HS-5 (cell line): ENCODE results near the gene POMGNT1.
"Not testable (repeated sequence)": the region's sequence is repeated elsewhere in the genome, so short reads cannot be mapped to it uniquely, and the experiment has no call there.

Source experiments
- DNase-seq: peaks from one replicate; pipeline ENCODE4 v3.0.0-alpha.2; 2012; ENCODE audit warnings: low read depth

Gene POMGNT1

DNA sequence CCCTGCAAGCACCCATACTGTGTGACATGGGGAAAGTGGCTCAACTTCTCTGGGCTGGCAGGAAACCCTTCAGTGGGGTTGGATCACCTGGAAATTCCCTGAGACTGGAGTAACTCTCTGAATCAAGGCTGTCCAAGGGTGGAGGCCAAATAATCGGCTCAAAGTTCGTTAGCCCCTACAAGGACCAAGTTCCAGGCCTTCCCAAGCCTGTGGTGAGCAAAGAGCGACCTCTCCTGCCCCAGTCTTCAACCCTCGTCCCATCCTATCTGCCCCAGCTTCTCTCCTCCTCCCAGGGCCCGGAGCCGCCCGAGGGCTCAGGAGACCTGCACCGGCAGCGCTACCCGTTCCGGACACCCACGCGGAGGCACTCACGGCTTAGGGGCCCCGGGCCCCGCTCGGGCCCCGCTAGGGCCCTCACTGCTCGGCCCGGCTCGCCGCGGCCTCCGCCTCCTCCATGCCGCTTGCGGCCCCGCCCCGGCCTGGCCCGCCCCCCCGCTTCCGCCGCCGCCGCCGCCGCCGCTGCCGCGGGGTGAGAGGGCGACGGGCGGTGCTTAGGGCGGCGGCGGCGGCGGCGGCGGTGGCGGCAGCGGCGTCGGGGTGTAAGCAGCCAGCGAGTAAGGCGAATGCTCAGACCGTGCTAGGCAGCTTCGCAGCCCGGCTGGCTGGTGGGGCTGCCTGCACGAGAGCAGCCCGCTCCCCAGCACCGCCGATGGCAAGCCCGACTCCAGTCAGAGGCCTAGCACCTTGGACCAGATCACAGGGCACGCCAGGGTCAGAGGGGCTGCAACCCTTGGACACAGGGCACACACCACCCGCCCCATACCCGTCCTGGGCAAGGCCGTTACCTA is at the start of gene POMGNT1:
TSS of gene POMGNT1 (minus strand) at position 471 of the 848 bp plus-strand sequence. CDS start 613 bp downstream, outside the sequence.
- no peak for DNase-seq

- DNase-seq, result peak; percentile 95
Measured at GRCh38 chr1:46247436-46248121, 49.3 kb upstream of the POMGNT1 start, which contains the start of gene RAD54L. Gene RAD54L (plus strand): TSS chr1:46247763. CDS start chr1:46248406, 643 bp downstream.

DNA sequence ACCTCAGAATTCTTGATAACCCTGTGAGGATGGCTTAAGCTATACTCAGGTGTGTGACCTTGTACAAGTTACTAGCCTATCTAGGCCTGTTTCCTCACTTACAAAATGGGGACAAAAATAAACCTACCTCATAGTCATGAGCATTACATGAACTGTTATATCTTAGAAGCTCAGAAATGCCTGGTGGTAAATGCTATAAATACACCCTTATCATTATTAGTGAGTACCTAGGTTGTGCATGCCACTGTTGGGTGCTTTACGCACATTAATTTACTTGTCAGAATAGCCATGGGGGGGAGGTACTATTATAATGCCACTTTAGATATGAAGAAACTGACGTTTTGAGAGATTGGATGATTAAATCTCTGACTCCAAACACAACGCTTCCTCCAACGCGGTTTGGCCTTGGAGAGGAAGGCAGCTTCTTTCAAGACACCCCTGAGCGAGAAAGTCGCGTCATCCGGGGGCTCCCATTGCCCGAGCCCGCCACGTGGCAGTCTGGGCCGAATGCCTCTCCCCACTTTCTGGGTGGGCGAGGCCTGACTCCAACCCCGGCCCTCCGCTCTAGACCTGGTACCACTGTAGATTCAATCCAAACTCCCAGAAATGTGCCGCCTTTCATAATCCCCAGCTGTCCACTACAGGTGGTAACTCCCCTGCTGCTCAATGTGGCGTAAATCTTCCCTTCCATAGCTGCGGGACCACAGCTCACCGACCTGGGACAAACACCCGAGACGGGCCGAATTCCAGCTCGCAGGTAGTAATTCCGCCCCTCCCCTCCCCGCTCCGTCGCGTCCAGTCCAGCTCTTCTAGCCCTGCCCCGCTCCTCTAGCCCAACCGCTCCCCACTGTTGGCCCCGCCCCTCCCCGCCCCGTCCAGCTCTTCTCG is 48.6 kb upstream of the POMGNT1 start:
- no peak for DNase-seq

DNA sequence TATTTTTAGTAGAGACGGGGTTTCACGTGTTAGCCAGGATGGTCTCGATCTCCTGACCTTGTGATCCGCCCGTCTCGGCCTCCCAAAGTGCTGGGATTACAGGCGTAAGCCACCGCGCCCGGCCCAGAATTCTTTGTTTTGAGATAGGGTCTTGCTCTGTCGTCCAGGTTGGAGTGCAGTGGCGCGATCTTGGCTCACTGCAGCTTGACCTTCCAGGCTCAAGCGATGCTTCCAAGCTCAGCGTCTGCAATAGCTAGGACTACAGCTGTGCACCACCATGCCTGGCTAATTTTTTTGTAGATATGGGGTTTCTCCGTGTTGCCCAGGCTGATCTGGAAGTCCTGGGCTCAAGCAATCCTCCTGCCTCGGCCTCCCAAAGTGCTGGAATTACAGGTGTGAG is 47.9 kb upstream of the POMGNT1 start:
- DNase-seq, result not testable (repeated sequence)

DNA sequence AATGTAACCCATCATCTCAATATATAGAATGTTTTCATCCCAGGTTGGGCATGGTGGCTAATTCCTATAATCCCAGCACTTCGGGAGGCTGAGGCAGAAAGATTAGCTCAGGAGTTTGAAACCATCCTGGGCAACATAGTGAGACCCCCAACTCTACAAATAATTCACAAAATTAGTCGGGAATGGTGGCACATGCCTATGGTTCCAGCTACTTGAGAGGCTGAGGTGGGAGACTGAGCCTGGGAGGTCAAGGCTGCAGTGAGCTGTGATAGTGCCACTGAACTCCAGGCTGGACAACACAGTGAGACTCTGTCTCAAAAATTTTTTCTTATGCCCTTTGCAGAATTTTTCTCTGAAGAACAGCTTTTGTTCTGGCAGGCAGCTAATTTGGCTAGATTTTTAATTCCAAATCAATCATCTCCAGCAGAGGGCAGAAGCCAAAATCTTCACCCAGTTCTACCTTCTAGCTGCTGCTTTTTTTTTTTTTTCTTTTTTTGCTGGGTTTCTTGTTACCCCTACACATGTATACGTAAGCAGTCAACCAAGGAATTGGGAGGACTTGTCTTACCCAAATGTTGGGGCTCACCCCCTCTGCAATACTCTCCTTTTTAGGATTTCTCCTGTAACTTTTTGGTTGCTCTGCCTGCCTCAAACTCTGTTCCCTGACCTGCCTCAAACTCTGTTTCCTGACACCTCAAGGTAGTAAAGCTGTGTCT is 46.6 kb upstream of the POMGNT1 start:
- no peak for DNase-seq

- DNase-seq, result not testable (repeated sequence)
Measured at GRCh38 chr1:46243831-46244230, 45.6 kb upstream of the POMGNT1 start.

GRCh38 chr1:46242918-46243317 is 44.7 kb upstream of the POMGNT1 start:
- DNase-seq, result no peak

GRCh38 chr1:46241733-46242132 is 43.5 kb upstream of the POMGNT1 start:
- DNase-seq, result not testable (repeated sequence)

- DNase-seq, result not testable (repeated sequence)
Measured at GRCh38 chr1:46238865-46239264, 40.6 kb upstream of the POMGNT1 start.

DNA sequence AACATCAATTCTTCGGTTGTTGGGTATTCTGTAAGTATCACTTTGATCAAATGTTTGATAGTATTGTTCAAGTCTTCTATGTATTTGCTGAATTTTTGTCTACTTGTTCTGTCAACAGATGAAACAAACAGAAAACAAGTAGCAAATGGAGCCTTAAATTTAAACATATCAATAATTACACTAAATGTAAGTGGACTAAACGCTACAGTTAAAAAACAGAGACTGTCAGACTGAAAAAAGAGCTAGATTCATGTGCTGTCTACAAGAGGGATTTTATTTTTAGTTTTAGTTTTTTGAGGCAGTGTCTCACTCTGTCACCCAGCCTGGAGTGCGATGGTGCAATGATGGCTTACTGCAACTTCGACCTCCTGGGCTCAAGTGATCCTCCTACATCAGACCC is 38.6 kb upstream of the POMGNT1 start:
- DNase-seq, result no peak

- DNase-seq, result not testable (repeated sequence)
Measured at GRCh38 chr1:46231231-46231630, 33.0 kb upstream of the POMGNT1 start.

GRCh38 chr1:46224966-46225365 is 26.7 kb upstream of the POMGNT1 start:
- no peak for DNase-seq

DNA sequence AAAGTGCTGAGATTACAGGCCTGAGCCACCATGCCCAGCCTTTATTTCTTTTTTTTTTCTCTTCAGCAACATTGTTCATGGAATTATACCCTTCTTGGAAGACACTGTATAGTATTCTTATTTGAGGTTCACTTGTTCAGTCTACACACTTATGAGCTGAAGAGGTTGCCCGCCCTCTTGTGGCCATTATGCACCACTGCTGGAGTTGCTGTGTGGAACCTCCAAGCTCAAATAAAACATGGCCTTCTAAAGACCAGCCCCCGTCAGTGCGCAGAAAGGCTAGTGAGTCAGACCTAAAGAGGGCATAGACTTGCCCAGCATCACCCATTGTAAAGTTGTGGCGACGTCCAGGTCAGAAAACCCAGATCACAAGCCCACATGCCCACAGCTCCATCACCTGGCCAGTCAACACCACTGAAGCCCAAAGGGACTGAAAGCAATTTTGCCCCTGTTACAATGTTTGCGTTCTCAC is 25.3 kb upstream of the POMGNT1 start:
- peak; percentile 85 for DNase-seq

GRCh38 chr1:46223055-46223454 is 24.8 kb upstream of the POMGNT1 start:
- not testable (repeated sequence) for DNase-seq

DNA sequence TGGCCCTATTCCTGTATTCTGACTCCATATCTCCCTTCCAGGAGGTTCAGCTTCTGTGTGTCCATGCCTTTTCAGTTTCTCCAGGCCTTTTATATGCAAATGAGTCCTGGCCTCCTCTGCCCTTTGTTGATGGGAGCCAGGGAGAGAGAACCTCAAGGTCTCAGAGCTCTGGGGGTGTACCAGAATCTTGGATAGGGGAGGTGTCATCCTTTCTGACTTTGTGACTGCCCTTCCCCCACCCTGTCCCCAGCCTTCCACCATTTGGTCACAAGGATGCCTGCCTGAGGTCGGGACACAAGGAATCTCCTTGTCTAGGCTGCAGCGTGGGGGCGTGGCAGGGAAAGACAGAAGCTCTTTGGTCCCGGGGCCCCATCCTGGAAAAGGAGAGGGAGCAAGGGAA is 23.5 kb upstream of the POMGNT1 start:
- DNase-seq, result no peak

- DNase-seq, result no peak
Measured at GRCh38 chr1:46220808-46221207, 22.6 kb upstream of the POMGNT1 start.

DNA sequence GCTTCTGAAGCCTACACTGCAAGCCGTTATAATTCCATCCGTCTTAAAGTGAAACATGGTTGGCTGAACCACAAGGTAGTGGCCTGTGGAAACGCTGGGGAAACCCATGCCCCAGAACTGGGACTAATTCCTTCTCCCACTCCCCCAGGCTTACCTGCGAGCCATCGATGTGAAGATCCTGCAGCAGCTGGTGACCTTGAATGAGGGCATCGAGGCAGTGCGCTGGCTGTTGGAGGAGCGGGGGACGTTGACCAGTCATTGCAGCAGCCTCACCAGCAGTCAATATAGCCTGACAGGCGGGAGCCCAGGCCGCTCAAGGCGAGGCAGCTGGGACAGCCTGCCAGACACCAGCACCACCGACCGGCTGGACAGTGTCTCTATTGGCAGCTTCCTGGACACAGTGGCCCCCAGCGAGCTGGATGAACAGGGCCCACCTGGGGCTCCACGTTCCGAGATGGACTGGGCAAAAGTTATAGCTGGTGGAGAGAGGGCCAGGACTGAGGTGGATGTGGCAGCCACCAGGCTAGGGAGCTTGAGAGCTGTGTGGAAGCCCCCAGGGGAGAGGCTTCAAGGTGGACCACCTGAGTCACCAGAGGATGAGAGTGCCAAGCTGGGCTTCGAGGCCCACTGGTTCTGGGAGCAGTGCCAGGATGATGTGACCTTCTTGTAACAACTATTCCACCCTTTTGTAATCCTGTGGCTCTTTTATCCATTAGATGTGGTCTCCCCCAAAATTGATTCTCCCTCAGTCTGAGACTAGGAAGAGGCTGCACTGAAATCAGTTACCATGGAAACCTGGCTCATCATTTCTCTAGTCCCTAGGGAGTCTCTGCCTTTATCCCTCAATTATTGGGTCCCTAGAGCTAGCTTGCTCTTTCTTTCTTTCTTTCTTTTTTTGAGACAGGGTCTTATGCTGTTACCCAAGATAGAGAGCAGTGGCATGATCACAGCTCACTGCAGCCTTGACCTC is 21.6 kb upstream of the POMGNT1 start:
- DNase-seq, result no peak

DNA sequence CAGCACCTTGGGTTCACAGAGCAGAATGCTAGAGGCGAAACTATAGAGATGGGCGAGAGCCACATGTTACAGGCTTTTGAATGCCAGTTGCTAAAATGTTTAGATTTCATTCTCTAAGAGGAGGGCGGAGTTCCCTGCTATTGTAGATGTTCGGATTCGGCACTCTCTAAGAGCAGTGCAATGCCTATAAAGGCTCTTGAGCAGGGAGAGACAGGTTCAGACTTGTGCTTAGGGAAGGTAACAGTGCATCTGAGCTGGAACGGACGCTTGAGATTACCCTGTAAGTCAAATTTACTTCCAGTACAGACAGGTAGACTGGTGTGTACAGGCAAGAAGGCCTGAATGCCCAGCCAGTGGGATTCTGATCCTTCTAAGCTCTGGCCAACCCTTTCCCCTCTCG is 20.2 kb upstream of the POMGNT1 start:
- no peak for DNase-seq

GRCh38 chr1:46215504-46215903 is 17.3 kb upstream of the POMGNT1 start:
- no peak for DNase-seq

- no peak for DNase-seq
Measured at GRCh38 chr1:46211051-46211450, 12.8 kb upstream of the POMGNT1 start.
